OCI-LY1 (cell line): ENCODE data around the gene ZC3H18.

Experiments
- EZH2 ChIP-seq: fragments of 200-600 bp; sonication (generic), shearing (Covaris generic); IDR thresholded peaks from 2 replicates; pipeline ENCODE4 v1.8.0; 2017; ENCODE audit warnings: borderline replicate concordance, mixed run types, mild to moderate bottlenecking, antibody characterized with exemption, low read length, moderate library complexity, mixed read lengths
- TF ChIP-seq, protein P1 (sequence below): fragments of 200-600 bp; sonication (generic), shearing (Covaris generic); IDR thresholded peaks from 2 replicates; pipeline ENCODE4 v1.5.1; 2017; ENCODE audit warnings: mild to moderate bottlenecking, antibody characterized with exemption, low read length, moderate library complexity, mixed read lengths

- TF ChIP-seq, protein P1, sequence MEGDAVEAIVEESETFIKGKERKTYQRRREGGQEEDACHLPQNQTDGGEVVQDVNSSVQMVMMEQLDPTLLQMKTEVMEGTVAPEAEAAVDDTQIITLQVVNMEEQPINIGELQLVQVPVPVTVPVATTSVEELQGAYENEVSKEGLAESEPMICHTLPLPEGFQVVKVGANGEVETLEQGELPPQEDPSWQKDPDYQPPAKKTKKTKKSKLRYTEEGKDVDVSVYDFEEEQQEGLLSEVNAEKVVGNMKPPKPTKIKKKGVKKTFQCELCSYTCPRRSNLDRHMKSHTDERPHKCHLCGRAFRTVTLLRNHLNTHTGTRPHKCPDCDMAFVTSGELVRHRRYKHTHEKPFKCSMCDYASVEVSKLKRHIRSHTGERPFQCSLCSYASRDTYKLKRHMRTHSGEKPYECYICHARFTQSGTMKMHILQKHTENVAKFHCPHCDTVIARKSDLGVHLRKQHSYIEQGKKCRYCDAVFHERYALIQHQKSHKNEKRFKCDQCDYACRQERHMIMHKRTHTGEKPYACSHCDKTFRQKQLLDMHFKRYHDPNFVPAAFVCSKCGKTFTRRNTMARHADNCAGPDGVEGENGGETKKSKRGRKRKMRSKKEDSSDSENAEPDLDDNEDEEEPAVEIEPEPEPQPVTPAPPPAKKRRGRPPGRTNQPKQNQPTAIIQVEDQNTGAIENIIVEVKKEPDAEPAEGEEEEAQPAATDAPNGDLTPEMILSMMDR: no peak
- TF ChIP-seq EZH2: no peak
Measured at GRCh38 chr16:88568710-88569613, 1.2 kb upstream of the ZC3H18 start.
